ENCODE measurements around the gene MRPL23.
"Not testable (repeated sequence)": the region's sequence is repeated elsewhere in the genome, so short reads cannot be mapped to it uniquely, and the experiment has no call there.

Gene MRPL23

DNA sequence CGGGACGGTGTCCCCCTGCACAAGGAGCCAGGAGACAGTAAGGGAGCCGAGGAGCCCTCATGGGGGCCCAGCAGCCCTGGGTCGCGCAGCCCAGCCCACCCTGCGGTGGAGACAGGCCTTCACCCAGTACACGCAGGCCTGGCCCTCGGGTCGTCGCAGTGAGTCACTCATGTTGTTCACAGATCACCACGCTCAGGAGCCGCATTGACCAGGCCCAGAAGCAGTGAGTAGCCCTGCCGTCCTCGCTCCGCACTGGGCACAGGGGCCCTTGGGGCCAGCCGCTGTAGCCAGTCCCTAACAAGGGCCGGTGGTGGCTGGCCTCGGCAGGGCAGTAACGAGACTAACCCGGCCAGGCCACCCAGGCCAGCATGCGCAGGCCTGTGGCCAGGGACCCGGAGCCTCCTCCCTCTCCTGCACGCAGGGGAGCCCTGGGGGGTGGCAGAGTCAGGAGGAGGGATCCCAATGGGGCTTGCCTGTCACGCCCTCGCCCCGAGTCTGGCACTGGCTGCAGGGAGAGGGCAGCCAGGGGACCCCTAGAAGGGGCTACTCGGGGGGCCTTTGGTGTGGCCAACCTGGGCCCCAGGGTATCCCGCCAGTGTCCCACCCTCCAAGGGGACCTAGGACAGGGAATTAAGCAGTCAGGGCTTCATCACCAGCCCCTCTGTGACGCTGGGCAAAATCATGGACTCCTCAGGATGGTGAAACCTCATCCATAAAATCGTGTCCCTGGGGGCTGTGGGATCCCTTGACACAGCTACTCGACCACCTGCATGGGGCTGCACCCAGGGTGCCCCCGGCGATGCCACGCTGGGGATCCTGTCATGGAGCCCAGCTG lies 10.1 kb upstream of the MRPL23 start:
- no peaks in the 10 kb centered on the region for H3K4me1 ChIP-seq (ENCODE audit: control insufficient read depth, insufficient read depth, low read length)
- peaks cover 20% of the 10 kb centered on the region for H3K27me3 ChIP-seq (ENCODE audit: control insufficient read depth, insufficient read depth, low read length)
- H3K9ac ChIP-seq (ENCODE audit: low read depth, low read length), result no peak overlapping the region
- no peaks in the 10 kb centered on the region for H3K9me3 ChIP-seq (replicated peaks; ENCODE audit: low read length)
- no peak overlapping the region for H3K4me3 ChIP-seq (ENCODE audit: low read length)
- no peak overlapping the region for H3K4me2 ChIP-seq (ENCODE audit: low read length)
- no peaks in the 10 kb centered on the region for H3K36me3 ChIP-seq (ENCODE audit: insufficient read depth, low read length)

- H3K36me3 ChIP-seq (ENCODE audit: insufficient read depth, low read length), result no peaks in the 10 kb centered on the region
- no peaks in the 10 kb centered on the region for H3K4me1 ChIP-seq (ENCODE audit: control insufficient read depth, insufficient read depth, low read length)
- peaks cover 19% of the 10 kb centered on the region for H3K27me3 ChIP-seq (ENCODE audit: control insufficient read depth, insufficient read depth, low read length)
- no peak overlapping the region for H3K4me3 ChIP-seq (ENCODE audit: low read length)
- no peaks in the 10 kb centered on the region for H3K9me3 ChIP-seq (replicated peaks; ENCODE audit: low read length)
- H3K9ac ChIP-seq (ENCODE audit: low read depth, low read length), result no peak overlapping the region
- no peak overlapping the region for H3K4me2 ChIP-seq (ENCODE audit: low read length)
These were observed 9.4 kb upstream of the MRPL23 start for GRCh38 chr11:1937616-1938342.

- no peaks in the 10 kb centered on the region for H3K4me1 ChIP-seq (ENCODE audit: control insufficient read depth, insufficient read depth, low read length)
- H3K9ac ChIP-seq (ENCODE audit: low read depth, low read length), result no peak overlapping the region
- no peaks in the 10 kb centered on the region for H3K9me3 ChIP-seq (replicated peaks; ENCODE audit: low read length)
- H3K4me2 ChIP-seq (ENCODE audit: low read length), result no peak overlapping the region
- no peaks in the 10 kb centered on the region for H3K36me3 ChIP-seq (ENCODE audit: insufficient read depth, low read length)
- peaks cover 14% of the 10 kb centered on the region for H3K27me3 ChIP-seq (ENCODE audit: control insufficient read depth, insufficient read depth, low read length)
- H3K4me3 ChIP-seq (ENCODE audit: low read length), result no peak overlapping the region
These were observed 8.7 kb upstream of the MRPL23 start for GRCh38 chr11:1938343-1939005.

- H3K9ac ChIP-seq (ENCODE audit: low read depth, low read length), result no peak overlapping the region
- H3K4me1 ChIP-seq (ENCODE audit: control insufficient read depth, insufficient read depth, low read length), result no peaks in the 10 kb centered on the region
- H3K9me3 ChIP-seq (replicated peaks; ENCODE audit: low read length), result no peaks in the 10 kb centered on the region
- no peaks in the 10 kb centered on the region for H3K36me3 ChIP-seq (ENCODE audit: insufficient read depth, low read length)
- H3K4me3 ChIP-seq (ENCODE audit: low read length), result no peak overlapping the region
- no peak overlapping the region for H3K4me2 ChIP-seq (ENCODE audit: low read length)
- H3K27me3 ChIP-seq (ENCODE audit: control insufficient read depth, insufficient read depth, low read length), result peaks cover 9% of the 10 kb centered on the region
These were observed 8.0 kb upstream of the MRPL23 start for GRCh38 chr11:1939006-1939625.

DNA sequence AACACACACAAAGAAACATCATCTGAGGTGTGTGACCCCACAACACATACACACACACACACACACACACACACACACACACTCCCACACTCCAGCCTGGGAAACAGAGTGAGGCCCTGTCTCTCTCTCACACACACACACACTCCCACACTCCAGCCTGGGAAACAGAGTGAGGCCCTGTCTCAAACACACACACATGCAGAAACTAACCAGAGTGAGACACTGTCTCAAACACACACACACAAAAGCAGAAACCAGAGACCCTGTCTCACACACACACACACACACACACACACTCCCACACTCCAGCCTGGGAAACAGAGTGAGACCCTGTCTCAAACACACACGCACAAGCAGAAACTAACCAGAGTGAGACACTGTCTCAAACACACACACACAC lies 7.3 kb upstream of the MRPL23 start:
- H3K9me3 ChIP-seq (replicated peaks; ENCODE audit: low read length); H3K36me3 ChIP-seq (ENCODE audit: insufficient read depth, low read length); H3K4me3 ChIP-seq (ENCODE audit: low read length); H3K4me1 ChIP-seq (ENCODE audit: control insufficient read depth, insufficient read depth, low read length); H3K9ac ChIP-seq (ENCODE audit: low read depth, low read length); H3K27me3 ChIP-seq (ENCODE audit: control insufficient read depth, insufficient read depth, low read length); H3K4me2 ChIP-seq (ENCODE audit: low read length): not testable (repeated sequence)

DNA sequence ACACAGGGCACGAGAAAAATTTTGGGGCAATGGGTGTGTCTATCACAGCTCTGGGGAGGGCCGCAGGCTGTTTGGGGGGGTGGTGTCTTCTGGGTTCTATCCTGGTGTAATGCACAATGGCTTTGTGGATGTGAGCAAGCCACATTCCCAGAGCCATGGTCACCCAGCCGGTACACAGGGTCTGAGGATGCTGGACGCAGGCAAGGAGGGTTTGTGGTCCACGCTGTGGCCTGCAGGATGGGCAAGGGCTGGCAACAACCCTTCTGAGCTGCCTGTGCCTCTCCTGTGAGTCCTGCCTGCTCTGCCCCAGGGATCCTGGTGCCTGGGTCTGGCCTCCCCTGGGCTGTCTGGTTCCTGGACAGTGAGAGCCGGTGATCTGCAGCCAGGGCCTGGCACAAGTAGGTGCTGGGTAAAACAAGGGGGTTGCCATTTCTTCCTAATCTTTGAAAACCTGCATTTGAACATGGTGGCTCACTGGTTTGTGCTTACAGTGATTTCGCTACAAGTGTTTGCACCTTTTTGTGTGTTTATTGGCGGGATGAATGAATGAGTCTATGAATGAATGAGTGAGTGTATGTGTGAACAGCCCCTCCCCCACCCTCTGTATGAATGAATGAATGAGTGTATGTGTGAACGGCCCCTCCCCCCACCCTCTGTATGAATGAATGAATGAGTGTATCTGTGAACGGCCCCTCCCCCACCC lies 4.4 kb upstream of the MRPL23 start:
- Histone ChIP-seq H3K9me3 (replicated peaks; ENCODE audit: low read length) (no peaks in the 10 kb centered on the region), H3K9ac (ENCODE audit: low read depth, low read length) (no peak overlapping the region), H3K36me3 (ENCODE audit: insufficient read depth, low read length) (no peaks in the 10 kb centered on the region), H3K4me2 (ENCODE audit: low read length) (no peak overlapping the region), H3K4me3 (ENCODE audit: low read length) (no peak overlapping the region), H3K4me1 (ENCODE audit: control insufficient read depth, insufficient read depth, low read length) (no peaks in the 10 kb centered on the region), H3K27me3 (ENCODE audit: control insufficient read depth, insufficient read depth, low read length) (no peaks in the 10 kb centered on the region)

GRCh38 chr11:1943576-1943975 lies 3.6 kb upstream of the MRPL23 start:
- H3K4me3 ChIP-seq (ENCODE audit: low read length), result no peak overlapping the region
- no peak overlapping the region for H3K4me2 ChIP-seq (ENCODE audit: low read length)
- no peak overlapping the region for H3K9ac ChIP-seq (ENCODE audit: low read depth, low read length)
- H3K9me3 ChIP-seq (replicated peaks; ENCODE audit: low read length), result no peaks in the 10 kb centered on the region
- no peaks in the 10 kb centered on the region for H3K36me3 ChIP-seq (ENCODE audit: insufficient read depth, low read length)
- H3K4me1 ChIP-seq (ENCODE audit: control insufficient read depth, insufficient read depth, low read length), result no peaks in the 10 kb centered on the region
- no peaks in the 10 kb centered on the region for H3K27me3 ChIP-seq (ENCODE audit: control insufficient read depth, insufficient read depth, low read length)

DNA sequence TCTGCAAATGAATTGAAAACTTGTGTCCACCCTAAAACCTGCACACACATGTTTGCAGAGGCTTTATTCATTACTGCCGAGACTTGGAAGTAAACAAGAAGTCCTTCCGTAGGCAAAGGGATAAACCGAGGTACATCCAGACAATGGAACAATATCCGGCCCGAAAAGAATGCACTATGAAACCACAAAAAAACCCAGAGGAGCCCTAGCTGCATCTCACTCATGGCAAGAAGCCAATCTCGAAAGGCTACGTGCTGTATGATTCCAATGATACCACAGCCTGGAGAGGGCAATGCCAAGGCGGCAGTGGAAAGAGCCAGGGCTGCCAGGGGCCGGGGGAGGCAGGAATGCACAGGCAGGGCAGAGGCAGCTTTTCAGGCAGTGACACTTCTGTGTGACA lies 3.2 kb upstream of the MRPL23 start:
- Histone ChIP-seq H3K9ac (ENCODE audit: low read depth, low read length) (no peak overlapping the region), H3K27me3 (ENCODE audit: control insufficient read depth, insufficient read depth, low read length) (no peaks in the 10 kb centered on the region), H3K4me1 (ENCODE audit: control insufficient read depth, insufficient read depth, low read length) (no peaks in the 10 kb centered on the region), H3K4me3 (ENCODE audit: low read length) (no peak overlapping the region), H3K36me3 (ENCODE audit: insufficient read depth, low read length) (no peaks in the 10 kb centered on the region), H3K4me2 (ENCODE audit: low read length) (no peak overlapping the region), H3K9me3 (replicated peaks; ENCODE audit: low read length) (no peaks in the 10 kb centered on the region)

DNA sequence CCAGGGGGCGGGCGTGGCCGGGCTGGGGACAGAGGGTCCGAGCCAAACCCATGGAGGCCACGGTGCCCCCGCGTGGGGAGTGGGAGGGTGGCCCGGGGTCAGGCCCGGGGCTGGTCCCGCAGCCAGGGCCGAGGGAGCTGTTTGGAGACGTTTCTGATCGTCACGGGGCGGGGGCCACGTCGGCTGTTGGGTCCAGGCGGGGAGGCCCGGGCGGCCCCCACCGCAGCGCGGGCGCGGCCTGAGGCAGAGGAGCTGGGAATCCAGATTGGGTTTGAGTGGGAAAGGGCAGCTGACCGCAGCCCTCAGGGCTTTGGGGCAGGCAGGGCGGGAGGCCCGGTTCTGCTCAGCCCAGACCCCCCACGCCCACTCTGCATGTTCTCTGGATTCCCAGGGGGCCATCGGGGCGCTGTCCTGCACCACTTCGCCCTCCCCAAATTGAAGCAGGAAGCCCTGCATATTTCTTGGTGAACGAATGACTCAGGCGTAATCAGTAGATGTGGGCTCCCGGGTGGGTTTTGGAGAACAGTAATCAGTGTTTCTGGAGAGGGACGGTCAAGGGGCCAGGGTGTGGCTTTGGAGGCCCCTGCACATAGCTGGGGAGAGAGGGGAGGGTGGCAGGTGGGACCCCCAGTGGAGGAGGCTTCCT lies 583 bp downstream of the MRPL23 start:
- Histone ChIP-seq H3K4me3 (ENCODE audit: low read length) (no peak overlapping the region), H3K9me3 (replicated peaks; ENCODE audit: low read length) (no peaks in the 10 kb centered on the region), H3K9ac (ENCODE audit: low read depth, low read length) (no peak overlapping the region), H3K4me2 (ENCODE audit: low read length) (no peak overlapping the region), H3K4me1 (ENCODE audit: control insufficient read depth, insufficient read depth, low read length) (no peaks in the 10 kb centered on the region), H3K27me3 (ENCODE audit: control insufficient read depth, insufficient read depth, low read length) (no peaks in the 10 kb centered on the region), H3K36me3 (ENCODE audit: insufficient read depth, low read length) (no peaks in the 10 kb centered on the region)

- Histone ChIP-seq H3K4me2 (ENCODE audit: low read length) (no peak overlapping the region), H3K27me3 (ENCODE audit: control insufficient read depth, insufficient read depth, low read length) (no peaks in the 10 kb centered on the region), H3K4me1 (ENCODE audit: control insufficient read depth, insufficient read depth, low read length) (no peaks in the 10 kb centered on the region), H3K36me3 (ENCODE audit: insufficient read depth, low read length) (no peaks in the 10 kb centered on the region), H3K4me3 (ENCODE audit: low read length) (no peak overlapping the region), H3K9me3 (replicated peaks; ENCODE audit: low read length) (no peaks in the 10 kb centered on the region), H3K9ac (ENCODE audit: low read depth, low read length) (no peak overlapping the region)
These were observed 1.3 kb downstream of the MRPL23 start for GRCh38 chr11:1948389-1948788.

Measured in skeletal muscle satellite cell (primary cell).